GM23338 (cell line): ENCODE measurements around the gene ZBTB12. TPM values are rescaled to one million over a fixed set of nuclear protein-coding genes. Genes with fewer than 3 reads are reported as not detected.

Experiments used
- ATAC-seq: fragments of 200-7000 bp; cut with Tn5 transposase; 3 replicates; pipeline ENCODE4 v1.9.1; 2020
- DNase-seq: peaks from one replicate; pipeline ENCODE4 v3.0.0-alpha.2; 2015; ENCODE audit warnings: low spot score
- H2AFZ ChIP-seq: fragments of 200-600 bp; sonication (generic); 2 replicates; pipeline ENCODE4 v1.8.0; 2016; ENCODE audit warnings: antibody characterized with exemption, mild to moderate bottlenecking, moderate library complexity
- H3F3A ChIP-seq: fragments of 200-600 bp; sonication (generic); replicated peaks from 2 replicates; pipeline ENCODE4 v1.8.0; 2017; ENCODE audit warnings: antibody characterized with exemption, mixed run types, low read depth
- H3K27ac ChIP-seq: fragments of 200-600 bp; sonication (generic); 2 replicates; pipeline ENCODE4 v1.6.1; 2016; ENCODE audit warnings: low read depth
- H3K27me3 ChIP-seq: fragments of 200-600 bp; sonication (generic); 2 replicates; pipeline ENCODE4 v1.8.0; 2016; ENCODE audit warnings: mild to moderate bottlenecking, mixed run types, moderate library complexity; ENCODE audit not compliant: insufficient read depth
- H3K36me3 ChIP-seq: fragments of 200-600 bp; sonication (generic); 2 replicates; pipeline ENCODE4 v1.8.0; 2016; ENCODE audit warnings: mild to moderate bottlenecking; ENCODE audit not compliant: insufficient read depth
- H3K4me1 ChIP-seq: fragments of 200-600 bp; sonication (generic); 2 replicates; pipeline ENCODE4 v1.8.0; 2016; ENCODE audit warnings: mild to moderate bottlenecking, moderate library complexity; ENCODE audit not compliant: insufficient read depth
- H3K4me2 ChIP-seq: fragments of 200-600 bp; sonication (generic); 2 replicates; pipeline ENCODE4 v1.7.1; 2017; ENCODE audit warnings: mixed run types
- H3K4me3 ChIP-seq: fragments of 200-600 bp; sonication (generic); 2 replicates; pipeline ENCODE4 v1.6.1; 2016; ENCODE audit warnings: mixed run types
- H3K79me2 ChIP-seq: fragments of 200-600 bp; sonication (generic); replicated peaks from 2 replicates; pipeline ENCODE4 v1.8.0; 2017; ENCODE audit warnings: mild to moderate bottlenecking; ENCODE audit not compliant: insufficient read depth
- H3K9me2 ChIP-seq: fragments of 200-600 bp; sonication (generic); 2 replicates; pipeline ENCODE4 v1.8.0; 2017; ENCODE audit not compliant: insufficient read depth
- H4K20me1 ChIP-seq: fragments of 200-600 bp; sonication (generic); replicated peaks from 2 replicates; pipeline ENCODE4 v1.8.0; 2017; ENCODE audit warnings: mild to moderate bottlenecking; ENCODE audit not compliant: insufficient read depth
- H3K27ac Mint-ChIP-seq: 2 replicates; pipeline ENCODE4 v1.8.0; 2020; ENCODE audit warnings: inconsistent platforms, mild to moderate bottlenecking, moderate library complexity, mixed read lengths
- H3K27me3 Mint-ChIP-seq: 3 replicates; pipeline ENCODE4 v1.8.0; 2022; ENCODE audit warnings: low read depth, mild to moderate bottlenecking, moderate library complexity, mixed read lengths, inconsistent platforms; ENCODE audit not compliant: insufficient read depth, poor library complexity
- H3K36me3 Mint-ChIP-seq: 3 replicates; pipeline ENCODE4 v1.8.0; 2021; ENCODE audit warnings: low read depth, mild to moderate bottlenecking, inconsistent platforms, moderate library complexity, mixed read lengths
- H3K4me1 Mint-ChIP-seq: 3 replicates; pipeline ENCODE4 v1.8.0; 2020; ENCODE audit warnings: mild to moderate bottlenecking, inconsistent platforms, mixed read lengths
- H3K4me3 Mint-ChIP-seq: 3 replicates; pipeline ENCODE4 v1.8.0; 2021; ENCODE audit warnings: moderate library complexity, mild to moderate bottlenecking, inconsistent platforms, mixed read lengths
- H3K9me3 Mint-ChIP-seq: 3 replicates; pipeline ENCODE4 v1.8.0; 2020; ENCODE audit warnings: moderate library complexity, mild to moderate bottlenecking, inconsistent platforms, mixed read lengths
- CTCF ChIP-seq, 2 experiments: fragments of 200-600 bp in 1 of 2; sonication (generic) in 1 of 2; conservative IDR thresholded peaks; 2 replicates each; pipeline versions ENCODE4 v1.5.1 to v1.6.1; 2016 to 2017; ENCODE audit warnings: antibody characterized with exemption in 2 of 2, low read depth in 2 of 2, mild to moderate bottlenecking in 2 of 2, moderate library complexity in 1 of 2
- ETS1 ChIP-seq: IDR thresholded peaks from 2 replicates; pipeline ENCODE4 v1.6.1; 2016; ENCODE audit warnings: antibody characterized with exemption
- EZH2 ChIP-seq: fragments of 200-600 bp; sonication (generic); IDR thresholded peaks from one replicate; pipeline ENCODE4 v1.8.0; 2017; ENCODE audit warnings: antibody characterized with exemption, mild to moderate bottlenecking, low read depth; ENCODE audit not compliant: unreplicated experiment
- NANOG ChIP-seq: IDR thresholded peaks from 2 replicates; pipeline ENCODE4 v1.6.1; 2016; ENCODE audit warnings: antibody characterized with exemption, borderline replicate concordance
- POLR2AphosphoS5 ChIP-seq: IDR thresholded peaks from 2 replicates; pipeline ENCODE4 v1.6.1; 2016; ENCODE audit warnings: antibody characterized with exemption, low read depth
- STAT1 ChIP-seq: IDR thresholded peaks from one replicate; pipeline ENCODE4 v1.6.1; 2016; ENCODE audit warnings: antibody characterized with exemption; ENCODE audit not compliant: unreplicated experiment
- ZNF114 ChIP-seq: fragments of 250-450 bp; sonication (Bioruptor Pico); IDR thresholded peaks from 2 replicates; pipeline ENCODE4 v1.5.0; 2020; ENCODE audit warnings: mild to moderate bottlenecking, moderate library complexity
- polyA plus RNA-seq: library from polyadenylated mRNA; unstranded; fragments of >200 nt; fragmentation: Nextera tagmentation; extraction: Ambion mirVana; gene quantifications from 2 replicates; pipeline ENCODE4 v1.2.1, GENCODE V29; 2016
- total RNA-seq: library from RNA; depleted of rRNA; stranded (reverse); fragments of >200 nt; shearing (Covaris generic); gene quantifications from 2 replicates; pipeline ENCODE4 v1.2.3, GENCODE V29; 2014
- TF ChIP-seq, protein P1 (sequence below): fragments of 250-450 bp; sonication (Bioruptor Pico); IDR thresholded peaks from 2 replicates; pipeline ENCODE4 v1.5.0; 2020; ENCODE audit warnings: mild to moderate bottlenecking, moderate library complexity

ZBTB12 gene
- total and polyA plus RNA-seq, 2 experiments from 2014 or later: 0.18 to 14.4 TPM

- Mint-ChIP-seq H3K4me1 (peaks cover 8% of the 10 kb centered on the region), H3K27ac (peak overlapping the region; percentile 21; the same call in 1 of the 2 replicates), H3K36me3 (peaks cover 47% of the 10 kb centered on the region), H3K9me3 (no peaks in the 10 kb centered on the region), H3K4me3 (peak overlapping the region; percentile 44), H3K27me3 (peaks cover 5% of the 10 kb centered on the region)
- Histone ChIP-seq H3K4me3 (peak overlapping the region; percentile 39; the same call in 1 of the 2 replicates), H2AFZ (no peak overlapping the region), H3K9me2 (no peaks in the 10 kb centered on the region), H3F3A (peaks cover 14% of the 10 kb centered on the region), H3K4me2 (peak overlapping the region; percentile 72; the same call in 1 of the 2 replicates), H3K4me1 (peaks cover 4% of the 10 kb centered on the region; the same call in 1 of the 2 replicates), H3K79me2 (no peaks in the 10 kb centered on the region), H3K36me3 (peaks cover 21% of the 10 kb centered on the region; the same call in 1 of the 2 replicates), H3K27ac (peak overlapping the region; percentile 72; the same call in 1 of the 2 replicates), H3K27me3 (no peaks in the 10 kb centered on the region), H4K20me1 (peaks cover 3% of the 10 kb centered on the region)
- DNase-seq: no peak
- no peak for ATAC-seq
- TF ChIP-seq, protein P1, sequence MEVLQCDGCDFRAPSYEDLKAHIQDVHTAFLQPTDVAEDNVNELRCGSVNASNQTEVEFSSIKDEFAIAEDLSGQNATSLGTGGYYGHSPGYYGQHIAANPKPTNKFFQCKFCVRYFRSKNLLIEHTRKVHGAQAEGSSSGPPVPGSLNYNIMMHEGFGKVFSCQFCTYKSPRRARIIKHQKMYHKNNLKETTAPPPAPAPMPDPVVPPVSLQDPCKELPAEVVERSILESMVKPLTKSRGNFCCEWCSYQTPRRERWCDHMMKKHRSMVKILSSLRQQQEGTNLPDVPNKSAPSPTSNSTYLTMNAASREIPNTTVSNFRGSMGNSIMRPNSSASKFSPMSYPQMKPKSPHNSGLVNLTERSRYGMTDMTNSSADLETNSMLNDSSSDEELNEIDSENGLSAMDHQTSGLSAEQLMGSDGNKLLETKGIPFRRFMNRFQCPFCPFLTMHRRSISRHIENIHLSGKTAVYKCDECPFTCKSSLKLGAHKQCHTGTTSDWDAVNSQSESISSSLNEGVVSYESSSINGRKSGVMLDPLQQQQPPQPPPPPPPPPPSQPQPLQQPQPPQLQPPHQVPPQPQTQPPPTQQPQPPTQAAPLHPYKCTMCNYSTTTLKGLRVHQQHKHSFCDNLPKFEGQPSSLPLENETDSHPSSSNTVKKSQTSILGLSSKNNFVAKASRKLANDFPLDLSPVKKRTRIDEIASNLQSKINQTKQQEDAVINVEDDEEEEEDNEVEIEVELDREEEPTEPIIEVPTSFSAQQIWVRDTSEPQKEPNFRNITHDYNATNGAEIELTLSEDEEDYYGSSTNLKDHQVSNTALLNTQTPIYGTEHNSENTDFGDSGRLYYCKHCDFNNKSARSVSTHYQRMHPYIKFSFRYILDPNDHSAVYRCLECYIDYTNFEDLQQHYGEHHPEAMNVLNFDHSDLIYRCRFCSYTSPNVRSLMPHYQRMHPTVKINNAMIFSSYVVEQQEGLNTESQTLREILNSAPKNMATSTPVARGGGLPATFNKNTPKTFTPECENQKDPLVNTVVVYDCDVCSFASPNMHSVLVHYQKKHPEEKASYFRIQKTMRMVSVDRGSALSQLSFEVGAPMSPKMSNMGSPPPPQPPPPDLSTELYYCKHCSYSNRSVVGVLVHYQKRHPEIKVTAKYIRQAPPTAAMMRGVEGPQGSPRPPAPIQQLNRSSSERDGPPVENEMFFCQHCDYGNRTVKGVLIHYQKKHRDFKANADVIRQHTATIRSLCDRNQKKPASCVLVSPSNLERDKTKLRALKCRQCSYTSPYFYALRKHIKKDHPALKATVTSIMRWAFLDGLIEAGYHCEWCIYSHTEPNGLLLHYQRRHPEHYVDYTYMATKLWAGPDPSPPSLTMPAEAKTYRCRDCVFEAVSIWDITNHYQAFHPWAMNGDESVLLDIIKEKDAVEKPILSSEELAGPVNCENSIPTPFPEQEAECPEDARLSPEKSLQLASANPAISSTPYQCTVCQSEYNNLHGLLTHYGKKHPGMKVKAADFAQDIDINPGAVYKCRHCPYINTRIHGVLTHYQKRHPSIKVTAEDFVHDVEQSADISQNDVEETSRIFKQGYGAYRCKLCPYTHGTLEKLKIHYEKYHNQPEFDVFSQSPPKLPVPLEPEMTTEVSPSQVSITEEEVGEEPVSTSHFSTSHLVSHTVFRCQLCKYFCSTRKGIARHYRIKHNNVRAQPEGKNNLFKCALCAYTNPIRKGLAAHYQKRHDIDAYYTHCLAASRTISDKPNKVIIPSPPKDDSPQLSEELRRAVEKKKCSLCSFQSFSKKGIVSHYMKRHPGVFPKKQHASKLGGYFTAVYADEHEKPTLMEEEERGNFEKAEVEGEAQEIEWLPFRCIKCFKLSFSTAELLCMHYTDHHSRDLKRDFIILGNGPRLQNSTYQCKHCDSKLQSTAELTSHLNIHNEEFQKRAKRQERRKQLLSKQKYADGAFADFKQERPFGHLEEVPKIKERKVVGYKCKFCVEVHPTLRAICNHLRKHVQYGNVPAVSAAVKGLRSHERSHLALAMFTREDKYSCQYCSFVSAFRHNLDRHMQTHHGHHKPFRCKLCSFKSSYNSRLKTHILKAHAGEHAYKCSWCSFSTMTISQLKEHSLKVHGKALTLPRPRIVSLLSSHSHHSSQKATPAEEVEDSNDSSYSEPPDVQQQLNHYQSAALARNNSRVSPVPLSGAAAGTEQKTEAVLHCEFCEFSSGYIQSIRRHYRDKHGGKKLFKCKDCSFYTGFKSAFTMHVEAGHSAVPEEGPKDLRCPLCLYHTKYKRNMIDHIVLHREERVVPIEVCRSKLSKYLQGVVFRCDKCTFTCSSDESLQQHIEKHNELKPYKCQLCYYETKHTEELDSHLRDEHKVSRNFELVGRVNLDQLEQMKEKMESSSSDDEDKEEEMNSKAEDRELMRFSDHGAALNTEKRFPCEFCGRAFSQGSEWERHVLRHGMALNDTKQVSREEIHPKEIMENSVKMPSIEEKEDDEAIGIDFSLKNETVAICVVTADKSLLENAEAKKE (CRISPR knock-in tag): no peak
- TF ChIP-seq NANOG (no peak), CTCF (conservative IDR thresholded peaks at IDR 0.05; ENCODE audit: low read depth in 2 of 2) (no peak), ZNF114 (CRISPR knock-in tag) (no peak), EZH2 (no peak), POLR2AphosphoS5 (peak; percentile 2; the same call in 1 of the 2 replicates), ETS1 (no peak), STAT1 (no peak)
Measured at GRCh38 chr6:31879143-31879542, 22.7 kb downstream of the ZBTB12 start.
